Stimulated activated CD4-positive, alpha-beta T cell treated with anti-CD3 and anti-CD28 coated beads, Interleukin-15, amount 100 ng/mL, for 24 hours (primary cell): ENCODE measurements around the gene PCBD2.

Source experiments
- DNase-seq: peaks from one replicate; pipeline ENCODE4 v3.0.0-alpha.2; 2020

PCBD2 gene

GRCh38 chr5:135008556-135008955 lies 103.6 kb downstream of the PCBD2 start:
- no peak for DNase-seq

GRCh38 chr5:135008981-135009735 lies 104.2 kb downstream of the PCBD2 start:
- no peak for DNase-seq

- DNase-seq = no peak
Measured at GRCh38 chr5:135009736-135010501, 105.0 kb downstream of the PCBD2 start.

GRCh38 chr5:135010502-135011354 lies 105.8 kb downstream of the PCBD2 start:
- DNase-seq = no peak

GRCh38 chr5:135011355-135012032 lies 106.6 kb downstream of the PCBD2 start:
- no peak for DNase-seq

- DNase-seq = no peak
Measured at GRCh38 chr5:135012033-135012588, 107.2 kb downstream of the PCBD2 start.
